Measurements from ENCODE around the gene ZCCHC2. TPM values are rescaled to one million over a fixed set of nuclear protein-coding genes. Genes with fewer than 3 reads are reported as not detected.

ZCCHC2 gene
- total and polyA plus RNA-seq, 2 of the 13 experiments (the other 11 are each of a cell fraction or from before 2014, with no cell fraction given): 62.5 to 76.1 TPM

- Histone ChIP-seq H2AFZ (ENCODE audit: low read length) (no peak overlapping the region), H3K4me2 (ENCODE audit: low read depth, low read length) (no peak overlapping the region), H3K79me2 (ENCODE audit: insufficient read depth, low read length) (no peaks in the 10 kb centered on the region), H4K20me1 (ENCODE audit: insufficient read depth, low read length) (no peaks in the 10 kb centered on the region; the same call in 1 of the 2 replicates), H3K27me3 (ENCODE audit: control insufficient read depth in 1 of 2, insufficient read depth in 2 of 2, low read length in 2 of 2) (no peaks in the 10 kb centered on the region), H3K36me3 (replicated peaks in 1 of 2; ENCODE audit: control insufficient read depth in 1 of 2, insufficient read depth in 2 of 2, low read length in 2 of 2) (peaks cover 11 to 40% of the 10 kb centered on the region in 2 experiments), H3K4me1 (ENCODE audit: insufficient read depth, low read length) (0 out of 2 replicates have a peak, but pooled peaks cover 6% of the 10 kb centered on the region), H3K27ac (ENCODE audit: extremely low read length, insufficient read depth, low read length) (no peak overlapping the region), H3K4me3 (replicated peaks in 1 of 3; ENCODE audit: insufficient read depth in 1 of 3, low read depth in 2 of 3, low read length in 3 of 3) (no peak overlapping the region), H3K9me3 (ENCODE audit: low read length) (no peaks in the 10 kb centered on the region), H3K9ac (ENCODE audit: insufficient read depth, low read depth, low read length) (no peak overlapping the region)
- intact Hi-C loops (cut with micrococcal nuclease; ENCODE audit: unreplicated experiment) (loop anchor here (5.0 to 10.0 kb wide), 2 partner anchors 51 to 399 kb away; partner anchors contain the start of genes PIGN and RELCH), in situ Hi-C loops (cut with HindIII; ENCODE audit: extremely low pct_ligation_motif_present, low pct_unique_long_range_greater_than_20kb) (no loop called here)
- ChIA-PET CTCF (ENCODE audit: low intra/inter-chr PET ratio, low total read pairs) (interaction anchor here (0.8 to 2.2 kb wide), 2 partner anchors 158 to 183 kb away, joined by 4 to 20 read pairs; no protein-coding TSS in a partner anchor), POLR2A (no interaction called here)
- DNase-seq (ENCODE audit: low spot score): no peak
- TF ChIP-seq LBX2 (CRISPR knock-in tag; IDR thresholded peaks at IDR 0.05; ENCODE audit: borderline replicate concordance) (no peak), ZNF205 (CRISPR knock-in tag; IDR thresholded peaks at IDR 0.05) (no peak), ZBTB2 (CRISPR knock-in tag; IDR thresholded peaks at IDR 0.05; ENCODE audit: low read depth) (no peak), ZNF784 (CRISPR knock-in tag; IDR thresholded peaks at IDR 0.05; ENCODE audit: borderline replicate concordance) (no peak), BRCA1 (CRISPR knock-in tag; IDR thresholded peaks at IDR 0.05) (no peak), SNAPC2 (CRISPR knock-in tag; IDR thresholded peaks at IDR 0.05) (no peak), TGIF2 (CRISPR knock-in tag; IDR thresholded peaks at IDR 0.05) (no peak), MYPOP (CRISPR knock-in tag; IDR thresholded peaks at IDR 0.05) (no peak), ZBTB14 (CRISPR knock-in tag; IDR thresholded peaks at IDR 0.05) (no peak), SP5 (CRISPR knock-in tag; IDR thresholded peaks at IDR 0.05; ENCODE audit: borderline replicate concordance, low read depth) (no peak), ZSCAN31 (CRISPR knock-in tag; IDR thresholded peaks at IDR 0.05; ENCODE audit: low read depth) (no peak), ZNF18 (CRISPR knock-in tag; IDR thresholded peaks at IDR 0.05; ENCODE audit: insufficient replicate concordance) (no peak), ZSCAN29 (CRISPR knock-in tag; conservative IDR thresholded peaks at IDR 0.05) (no peak)
- 98% methylated on average over 2 of the region's 2 CpGs for WGBS (ENCODE audit: low lambda C conversion rate)
- FAIRE-seq: no peak
- BruUV-seq (replicated peaks): no TSS peak
- no peak for ATAC-seq
Observed at GRCh38 chr18:62583376-62583775, 60.6 kb downstream of the ZCCHC2 start.
